Epithelial cell of esophagus (primary cell): Measurements from ENCODE around the gene PRUNE2.
A peak's percentile ranks its signal among the peaks of the same experiment; 100 is the strongest.

Experiments
- DNase-seq: peaks from one replicate; pipeline ENCODE4 v3.0.0; 2010; ENCODE audit warnings: low read depth
- H3K4me3 ChIP-seq: 2 replicates; pipeline ENCODE4 v1.5.1; 2011; ENCODE audit warnings: mild to moderate bottlenecking, low read length, control low read depth
- TF ChIP-seq, protein P1 (sequence below): IDR thresholded peaks from 2 replicates; pipeline ENCODE4 v1.5.1; 2011; ENCODE audit warnings: low read depth, mild to moderate bottlenecking, low read length, control low read depth, inconsistent platforms; ENCODE audit not compliant: insufficient read depth; ENCODE audit errors: missing control alignments

PRUNE2 gene

DNA sequence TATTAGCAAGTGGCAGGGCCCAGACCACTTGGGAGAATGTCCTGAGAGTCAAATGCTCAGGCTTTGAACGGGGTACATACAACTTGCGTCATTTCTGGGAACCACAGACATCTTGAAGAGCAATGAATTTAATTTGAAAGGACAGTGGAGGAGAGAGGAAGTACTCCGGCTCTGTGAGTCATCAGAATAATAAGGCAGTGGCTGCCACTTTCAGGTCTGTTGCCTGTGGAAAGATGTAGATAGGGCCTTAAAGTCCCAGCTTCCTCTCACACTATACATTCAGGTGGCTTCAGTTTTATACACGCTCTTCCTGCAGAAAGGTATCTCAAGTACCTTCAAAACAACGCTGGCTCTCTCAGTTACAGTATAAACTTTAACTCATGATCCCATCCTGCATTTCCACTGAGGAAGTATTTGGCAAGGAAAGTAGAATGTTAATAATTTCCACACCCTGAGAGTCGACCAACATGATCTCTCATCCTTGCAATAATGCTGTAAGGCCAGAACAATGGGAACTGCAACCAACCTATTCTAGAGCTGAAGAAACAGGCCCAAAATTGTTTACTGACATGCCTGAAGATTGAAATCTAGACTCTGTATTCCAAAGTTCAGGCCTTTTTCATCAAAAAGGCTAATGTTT, 6.8 kb upstream of the PRUNE2 start:
- DNase-seq: peak; percentile 35
- TF ChIP-seq, protein P1, sequence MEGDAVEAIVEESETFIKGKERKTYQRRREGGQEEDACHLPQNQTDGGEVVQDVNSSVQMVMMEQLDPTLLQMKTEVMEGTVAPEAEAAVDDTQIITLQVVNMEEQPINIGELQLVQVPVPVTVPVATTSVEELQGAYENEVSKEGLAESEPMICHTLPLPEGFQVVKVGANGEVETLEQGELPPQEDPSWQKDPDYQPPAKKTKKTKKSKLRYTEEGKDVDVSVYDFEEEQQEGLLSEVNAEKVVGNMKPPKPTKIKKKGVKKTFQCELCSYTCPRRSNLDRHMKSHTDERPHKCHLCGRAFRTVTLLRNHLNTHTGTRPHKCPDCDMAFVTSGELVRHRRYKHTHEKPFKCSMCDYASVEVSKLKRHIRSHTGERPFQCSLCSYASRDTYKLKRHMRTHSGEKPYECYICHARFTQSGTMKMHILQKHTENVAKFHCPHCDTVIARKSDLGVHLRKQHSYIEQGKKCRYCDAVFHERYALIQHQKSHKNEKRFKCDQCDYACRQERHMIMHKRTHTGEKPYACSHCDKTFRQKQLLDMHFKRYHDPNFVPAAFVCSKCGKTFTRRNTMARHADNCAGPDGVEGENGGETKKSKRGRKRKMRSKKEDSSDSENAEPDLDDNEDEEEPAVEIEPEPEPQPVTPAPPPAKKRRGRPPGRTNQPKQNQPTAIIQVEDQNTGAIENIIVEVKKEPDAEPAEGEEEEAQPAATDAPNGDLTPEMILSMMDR: no peak
- no peak overlapping the region for H3K4me3 ChIP-seq

DNA sequence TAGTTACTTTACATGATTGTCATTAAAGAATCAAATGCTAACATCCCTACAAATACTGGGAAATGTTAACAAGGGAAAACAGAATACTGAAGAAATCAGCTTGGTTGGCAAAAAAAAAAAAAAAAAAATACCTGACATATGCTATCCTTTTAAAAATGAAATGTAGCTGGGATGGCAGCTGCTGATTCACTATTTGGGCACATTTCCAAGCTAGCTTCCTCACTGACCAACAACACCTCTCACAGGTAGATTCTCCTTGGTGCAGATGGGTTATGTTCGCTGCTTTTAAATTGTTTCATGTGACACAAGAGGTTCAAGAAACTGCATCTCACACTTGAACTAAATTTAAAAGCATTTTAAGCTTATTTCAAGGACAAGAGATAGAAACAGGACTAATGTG, 6.1 kb upstream of the PRUNE2 start:
- TF ChIP-seq, protein P1: no peak
- peak; percentile 69 for DNase-seq
- no peak overlapping the region for H3K4me3 ChIP-seq

DNA sequence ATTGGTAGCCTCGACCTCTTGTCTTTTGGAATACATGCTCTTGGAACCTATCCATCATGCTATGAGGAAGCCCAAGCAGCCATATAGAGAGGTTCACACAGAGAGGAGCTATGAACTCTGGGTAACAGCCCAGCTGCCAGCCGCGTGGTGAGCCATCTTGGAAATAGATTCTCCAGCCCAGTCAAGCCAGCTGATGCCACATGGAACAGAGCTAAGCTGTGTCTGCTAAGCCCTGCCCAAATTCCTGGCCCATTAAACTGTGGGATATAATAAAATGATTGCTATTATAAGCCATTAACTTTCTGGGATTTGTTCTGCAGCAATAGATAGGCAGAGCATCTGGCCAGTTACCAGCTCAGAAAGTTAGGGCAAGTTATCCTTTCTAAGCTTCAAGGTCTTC, 4.9 kb upstream of the PRUNE2 start:
- TF ChIP-seq, protein P1: no peak
- no peak for DNase-seq
- no peak overlapping the region for H3K4me3 ChIP-seq

DNA sequence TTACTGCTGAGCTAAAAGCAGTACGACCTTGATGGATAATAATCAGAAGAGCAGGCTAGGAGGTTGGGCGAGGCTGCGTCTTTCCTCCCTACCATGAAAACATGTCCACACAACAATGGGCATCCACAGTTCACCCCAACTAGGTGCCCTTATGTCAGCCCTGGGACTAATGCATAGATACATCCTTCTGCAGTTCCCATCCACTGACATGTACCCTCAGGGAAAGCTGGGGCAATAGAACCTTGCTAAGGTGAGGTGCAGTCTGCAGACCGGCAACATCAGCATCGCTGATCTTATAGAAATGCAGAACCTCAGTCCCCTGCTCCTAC, 697 bp upstream of the PRUNE2 start:
- no peak overlapping the region for H3K4me3 ChIP-seq
- TF ChIP-seq, protein P1: no peak
- no peak for DNase-seq

DNA sequence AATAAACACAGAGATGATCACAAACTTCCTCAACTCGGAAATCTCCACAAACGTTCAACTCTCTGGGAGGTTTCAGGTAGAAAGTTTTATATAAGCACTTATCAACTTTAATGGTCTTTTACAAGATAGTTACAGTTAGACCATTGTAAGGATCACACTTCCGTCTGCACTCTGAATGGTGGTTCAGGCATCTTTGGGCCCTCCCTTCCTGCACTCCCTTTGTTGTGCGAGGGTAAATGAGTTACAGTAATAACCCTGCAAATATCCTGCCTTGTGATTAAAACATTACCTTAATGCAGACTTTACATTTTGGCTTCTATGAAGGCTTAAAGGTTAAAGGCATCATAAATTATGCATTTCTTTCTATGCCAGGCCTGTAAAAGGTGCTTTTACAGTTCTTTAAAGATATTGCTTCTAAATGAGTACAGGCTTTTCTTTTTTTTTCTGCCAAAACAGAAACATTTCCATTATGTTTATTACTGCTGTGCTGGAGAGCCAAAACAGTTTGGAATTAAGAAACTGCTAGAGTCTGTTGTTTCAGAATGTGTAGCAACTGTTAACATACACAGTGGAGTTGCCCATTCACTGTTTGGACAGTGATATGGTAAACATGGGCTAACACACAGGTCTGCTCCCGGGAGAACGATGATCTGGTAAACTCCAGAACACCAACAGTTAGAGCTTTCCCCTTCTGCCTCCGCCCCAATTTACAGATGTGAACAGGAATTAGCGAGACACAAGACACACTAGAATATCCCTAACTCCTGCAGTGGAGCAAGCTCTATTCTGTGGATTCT, 1.1 kb downstream of the PRUNE2 start:
- TF ChIP-seq, protein P1: no peak
- no peak overlapping the region for H3K4me3 ChIP-seq
- no peak for DNase-seq

DNA sequence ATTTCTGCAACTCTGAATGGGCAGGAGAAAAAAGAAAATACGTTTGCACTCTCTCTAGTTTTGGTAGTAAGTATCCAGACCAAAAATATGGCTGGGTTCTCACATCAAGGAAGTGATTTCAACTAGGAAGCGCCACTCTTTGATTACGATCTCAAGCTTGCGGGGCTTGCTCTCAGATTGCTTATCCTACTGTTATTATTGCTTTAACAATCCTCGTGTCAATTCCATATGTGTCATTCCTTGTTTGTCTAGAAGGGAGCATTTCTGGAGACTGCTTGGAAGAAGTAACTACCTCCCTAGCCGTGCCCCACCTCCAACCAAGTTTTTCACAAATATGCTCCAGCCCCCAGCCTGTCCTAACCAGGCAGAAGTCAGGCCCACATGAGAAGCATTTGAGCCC, 3.5 kb downstream of the PRUNE2 start:
- TF ChIP-seq, protein P1: no peak
- no peak for DNase-seq
- H3K4me3 ChIP-seq: no peak overlapping the region

DNA sequence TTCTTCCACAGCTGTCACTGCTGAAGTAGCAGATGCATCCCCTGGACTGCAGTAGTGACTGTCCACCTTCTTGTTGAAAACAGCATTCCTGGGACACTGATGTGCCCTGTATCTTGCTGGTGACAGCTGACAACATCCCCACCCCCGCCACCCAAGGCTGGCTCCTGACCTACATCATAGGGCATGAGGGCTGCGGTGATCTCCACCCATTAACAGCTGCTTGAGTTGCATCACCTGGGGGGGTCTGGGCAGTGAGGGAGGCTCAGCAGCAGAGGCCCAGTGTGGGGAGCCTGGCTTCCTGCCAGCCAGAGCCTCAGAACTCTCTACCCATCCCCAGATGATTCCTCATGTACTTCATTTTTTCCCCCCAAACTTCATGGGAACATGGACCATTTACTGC, 4.1 kb downstream of the PRUNE2 start:
- TF ChIP-seq, protein P1: no peak
- no peak for DNase-seq
- no peak overlapping the region for H3K4me3 ChIP-seq
